PC-9 (cell line): ENCODE results near the gene CHAF1B. TPM values are rescaled to one million over a fixed set of nuclear protein-coding genes. Genes with fewer than 3 reads are reported as not detected.

ENCODE experiments used
- BruUV-seq: library from RNA; stranded (reverse); fragments of 400-500 nt; replicated peaks from 2 replicates; lab custom pipeline; 2021; lab: Mats Ljungman, UMichigan
- CTCF ChIA-PET: fragments of 300-600 bp; sonication (Branson Sonifier 250); formaldehyde crosslinking; loops from one replicate; lab custom pipeline; 2022; ENCODE audit warnings: antibody characterized with exemption; lab: Charles Lee
- POLR2A ChIA-PET: fragments of 300-600 bp; sonication (Branson Sonifier 250); formaldehyde crosslinking; loops from one replicate; lab custom pipeline; 2022; ENCODE audit warnings: antibody characterized with exemption; ENCODE audit not compliant: unreplicated experiment; lab: Charles Lee
- DNase-seq, 2 experiments: peaks; one replicate each; pipeline versions ENCODE4 v3.0.0 to v3.0.0-alpha.2; 2015 to 2022; ENCODE audit warnings: mixed read lengths in 1 of 2
- H2AFZ ChIP-seq: fragments of 200-600 bp; sonication (generic); 2 replicates; pipeline ENCODE4 v1.8.1; 2017; ENCODE audit warnings: antibody characterized with exemption
- H3F3A ChIP-seq: fragments of 200-600 bp; sonication (generic); 2 replicates; pipeline ENCODE4 v1.8.1; 2017; ENCODE audit warnings: antibody characterized with exemption, mild to moderate bottlenecking, low read depth; ENCODE audit not compliant: insufficient read depth
- H3K27ac ChIP-seq: fragments of 200-600 bp; sonication (generic); 2 replicates; pipeline ENCODE4 v1.6.1; 2016; ENCODE audit warnings: mixed run types
- H3K27me3 ChIP-seq: fragments of 200-600 bp; sonication (generic); 2 replicates; pipeline ENCODE4 v1.6.1; 2016; ENCODE audit warnings: low read depth, mixed run types; ENCODE audit not compliant: insufficient read depth
- H3K36me3 ChIP-seq: fragments of 200-600 bp; sonication (generic); 2 replicates; pipeline ENCODE4 v1.6.1; 2016; ENCODE audit warnings: low read depth, mixed run types
- H3K4me1 ChIP-seq: fragments of 200-600 bp; sonication (generic); replicated peaks from 2 replicates; pipeline ENCODE4 v1.6.1; 2016; ENCODE audit warnings: mixed run types; ENCODE audit not compliant: insufficient read depth
- H3K4me2 ChIP-seq: fragments of 200-600 bp; sonication (generic); 2 replicates; pipeline ENCODE4 v1.6.1; 2017; ENCODE audit warnings: mixed run types
- H3K4me3 ChIP-seq: fragments of 200-600 bp; sonication (generic); 2 replicates; pipeline ENCODE4 v1.6.1; 2016; ENCODE audit warnings: mixed run types
- H3K79me2 ChIP-seq: fragments of 200-600 bp; sonication (generic); 2 replicates; pipeline ENCODE4 v1.6.1; 2017; ENCODE audit warnings: low read depth, mixed run types
- H3K9me2 ChIP-seq: fragments of 200-600 bp; sonication (generic); 2 replicates; pipeline ENCODE4 v1.8.1; 2017; ENCODE audit warnings: mild to moderate bottlenecking; ENCODE audit not compliant: insufficient read depth
- H3K9me3 ChIP-seq: fragments of 200-600 bp; sonication (generic); 2 replicates; pipeline ENCODE4 v1.8.1; 2016; ENCODE audit warnings: low read depth; ENCODE audit not compliant: insufficient read depth
- H4K20me1 ChIP-seq: fragments of 200-600 bp; sonication (generic); 2 replicates; pipeline ENCODE4 v1.8.1; 2017; ENCODE audit not compliant: insufficient read depth
- EZH2 ChIP-seq: fragments of 200-600 bp; sonication (generic); IDR thresholded peaks from 2 replicates; pipeline ENCODE4 v1.8.0; 2017; ENCODE audit warnings: antibody characterized with exemption, low read depth
- intact Hi-C: fragments of 100-400 bp; cut with micrococcal nuclease; formaldehyde crosslinking; loops from one replicate; pipeline ENCODE4 v1.10.0; 2022; ENCODE audit not compliant: unreplicated experiment
- total RNA-seq: library from RNA; stranded (reverse); gene quantifications from 2 replicates; pipeline ENCODE4 v1.2.3, GENCODE V29; 2021
- TF ChIP-seq, protein P1 (sequence below): fragments of 200-600 bp; sonication (generic); conservative IDR thresholded peaks from 2 replicates; pipeline ENCODE4 v1.6.1; 2017; ENCODE audit warnings: mixed run types, antibody characterized with exemption, mild to moderate bottlenecking, moderate library complexity

CHAF1B gene
- total RNA-seq, 1 experiment from 2014 or later, result 14.1 TPM

DNA sequence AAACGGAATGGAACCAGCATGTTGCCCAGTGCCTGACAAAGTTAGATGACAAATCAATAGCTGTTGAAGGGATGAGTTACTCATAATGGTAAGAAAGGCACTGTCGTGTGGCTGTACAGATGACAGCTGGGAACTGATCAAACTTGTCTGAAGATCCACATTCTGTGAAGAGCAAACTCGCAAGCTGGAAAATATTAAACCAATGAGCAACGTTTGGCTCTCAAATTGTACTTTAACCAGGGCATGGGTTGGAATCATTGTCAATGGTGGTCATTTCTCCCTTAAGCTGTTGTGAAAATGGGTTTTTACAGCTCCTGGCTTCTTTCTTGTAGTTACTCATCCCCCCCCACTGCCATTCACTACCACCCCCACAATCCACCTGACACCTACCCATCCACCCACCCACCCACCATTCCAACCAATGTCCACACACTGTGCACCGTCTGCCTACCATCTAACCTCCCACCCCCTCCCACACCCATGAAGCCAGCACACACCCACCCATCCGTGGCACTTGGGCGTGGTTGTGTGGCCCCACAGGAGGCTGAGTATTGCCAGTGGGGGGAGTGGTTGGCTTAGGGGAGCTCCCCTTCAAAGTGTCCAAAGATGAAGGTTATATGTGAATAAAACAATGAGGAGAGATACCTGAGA lies 48.0 kb downstream of the CHAF1B start:
- ChIA-PET CTCF (interaction anchor here (0.6 kb wide), 1 partner anchor 374 kb away, joined by 4 read pairs; no protein-coding TSS in a partner anchor), POLR2A (no interaction called here)
- Histone ChIP-seq H3K4me1 (peaks cover 26% of the 10 kb centered on the region), H3K9me2 (no peaks in the 10 kb centered on the region), H3K79me2 (no peaks in the 10 kb centered on the region), H3K27me3 (no peaks in the 10 kb centered on the region), H3K27ac (no peak overlapping the region), H4K20me1 (no peaks in the 10 kb centered on the region), H3K36me3 (no peaks in the 10 kb centered on the region), H3F3A (peaks cover 18% of the 10 kb centered on the region; the same call in 1 of the 2 replicates), H3K9me3 (no peaks in the 10 kb centered on the region), H2AFZ (no peak overlapping the region), H3K4me2 (no peak overlapping the region), H3K4me3 (no peak overlapping the region)
- no peak for TF ChIP-seq EZH2
- TF ChIP-seq, protein P1, sequence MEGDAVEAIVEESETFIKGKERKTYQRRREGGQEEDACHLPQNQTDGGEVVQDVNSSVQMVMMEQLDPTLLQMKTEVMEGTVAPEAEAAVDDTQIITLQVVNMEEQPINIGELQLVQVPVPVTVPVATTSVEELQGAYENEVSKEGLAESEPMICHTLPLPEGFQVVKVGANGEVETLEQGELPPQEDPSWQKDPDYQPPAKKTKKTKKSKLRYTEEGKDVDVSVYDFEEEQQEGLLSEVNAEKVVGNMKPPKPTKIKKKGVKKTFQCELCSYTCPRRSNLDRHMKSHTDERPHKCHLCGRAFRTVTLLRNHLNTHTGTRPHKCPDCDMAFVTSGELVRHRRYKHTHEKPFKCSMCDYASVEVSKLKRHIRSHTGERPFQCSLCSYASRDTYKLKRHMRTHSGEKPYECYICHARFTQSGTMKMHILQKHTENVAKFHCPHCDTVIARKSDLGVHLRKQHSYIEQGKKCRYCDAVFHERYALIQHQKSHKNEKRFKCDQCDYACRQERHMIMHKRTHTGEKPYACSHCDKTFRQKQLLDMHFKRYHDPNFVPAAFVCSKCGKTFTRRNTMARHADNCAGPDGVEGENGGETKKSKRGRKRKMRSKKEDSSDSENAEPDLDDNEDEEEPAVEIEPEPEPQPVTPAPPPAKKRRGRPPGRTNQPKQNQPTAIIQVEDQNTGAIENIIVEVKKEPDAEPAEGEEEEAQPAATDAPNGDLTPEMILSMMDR, result no peak
- intact Hi-C loops, result no loop called here
- no peak for DNase-seq
- no TSS peak for BruUV-seq

DNA sequence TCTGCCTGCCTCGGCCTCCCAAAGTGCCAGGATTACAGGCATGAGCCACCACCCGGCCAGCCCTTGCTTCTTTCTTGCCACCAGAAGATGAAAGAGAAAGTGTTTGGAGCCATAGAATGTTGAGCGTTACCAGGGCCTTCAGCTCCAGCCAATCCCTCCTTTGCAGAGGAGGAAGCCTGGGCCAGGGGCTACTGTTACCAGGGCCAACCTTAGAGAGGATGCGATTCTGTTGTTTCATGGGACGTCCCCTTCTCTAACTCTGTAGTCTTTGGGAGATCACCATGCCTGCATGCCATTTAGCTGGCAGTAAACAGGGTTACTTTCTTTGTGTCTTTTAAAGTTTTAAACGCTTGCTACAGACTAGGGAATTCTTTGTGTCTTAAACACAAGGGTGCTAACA lies 49.0 kb downstream of the CHAF1B start:
- no peak for DNase-seq
- POLR2A ChIA-PET, result no interaction called here
- no peak overlapping the region for H3K27ac ChIP-seq
- intact Hi-C loops, result no loop called here
- H3K4me1 ChIP-seq, result peaks cover 18% of the 10 kb centered on the region
- H3K9me2 ChIP-seq, result no peaks in the 10 kb centered on the region
- no TSS peak for BruUV-seq
- no peak overlapping the region for H3K4me2 ChIP-seq
- H3K9me3 ChIP-seq, result no peaks in the 10 kb centered on the region
- H2AFZ ChIP-seq, result no peak overlapping the region
- no peaks in the 10 kb centered on the region for H3K79me2 ChIP-seq
- TF ChIP-seq, protein P1, result no peak
- TF ChIP-seq EZH2, result no peak
- H4K20me1 ChIP-seq, result no peaks in the 10 kb centered on the region
- no peaks in the 10 kb centered on the region for H3K36me3 ChIP-seq
- CTCF ChIA-PET, result no interaction called here
- peaks cover 18% of the 10 kb centered on the region; the same call in 1 of the 2 replicates for H3F3A ChIP-seq
- H3K4me3 ChIP-seq, result no peak overlapping the region
- no peaks in the 10 kb centered on the region for H3K27me3 ChIP-seq

DNA sequence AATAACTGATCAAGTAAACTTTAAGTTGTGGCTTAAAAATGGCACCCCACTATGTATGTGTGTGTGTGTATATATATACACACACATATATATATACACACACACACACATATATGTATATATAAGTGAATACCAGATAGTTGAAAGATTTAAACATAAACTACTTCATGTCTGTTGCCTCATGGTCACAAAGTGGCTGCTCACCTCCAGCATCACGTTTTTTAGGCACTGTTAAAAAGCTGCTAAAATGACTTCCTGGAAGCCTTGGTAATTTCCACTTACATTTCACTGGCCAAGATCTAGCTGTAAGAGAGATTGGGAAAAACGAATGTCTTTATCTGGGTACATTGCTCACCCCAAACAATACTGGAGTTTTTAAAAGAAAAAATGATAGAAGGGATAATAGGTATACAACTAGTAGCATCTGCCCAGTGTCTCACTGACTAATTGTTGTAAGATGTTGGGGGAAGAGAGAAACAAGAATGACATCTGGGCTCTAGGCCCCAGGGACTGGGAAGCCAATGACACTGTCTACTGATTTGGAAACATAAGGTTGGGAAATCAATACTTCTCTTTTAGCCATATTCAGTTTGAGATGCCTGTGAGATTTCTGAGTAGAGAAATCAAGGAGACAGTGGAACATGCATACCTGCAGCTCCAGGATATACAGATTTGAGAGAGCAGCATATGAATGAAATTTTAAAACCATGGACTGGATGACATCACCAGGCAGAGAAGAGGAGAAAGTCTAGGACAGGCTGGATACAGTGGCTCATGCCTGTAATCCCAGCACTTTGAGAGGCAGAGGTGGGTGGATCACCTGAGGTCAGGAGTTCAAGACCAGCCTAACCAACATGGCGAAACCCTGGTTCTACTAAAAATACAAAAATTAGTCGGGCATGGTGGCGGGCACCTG lies 51.9 kb downstream of the CHAF1B start:
- Histone ChIP-seq H3F3A (no peaks in the 10 kb centered on the region; the same call in 1 of the 2 replicates), H3K27ac (no peak overlapping the region), H3K4me2 (no peak overlapping the region), H3K9me2 (no peaks in the 10 kb centered on the region), H3K27me3 (no peaks in the 10 kb centered on the region), H3K4me1 (no peaks in the 10 kb centered on the region), H2AFZ (no peak overlapping the region), H3K79me2 (no peaks in the 10 kb centered on the region), H3K9me3 (no peaks in the 10 kb centered on the region), H3K36me3 (no peaks in the 10 kb centered on the region), H4K20me1 (no peaks in the 10 kb centered on the region), H3K4me3 (no peak overlapping the region)
- no peak for DNase-seq
- ChIA-PET CTCF (no interaction called here), POLR2A (no interaction called here)
- TF ChIP-seq, protein P1, result no peak
- no peak for TF ChIP-seq EZH2
- BruUV-seq, result no TSS peak
- intact Hi-C loops, result no loop called here
